NCI-H2227 (cell line): ENCODE measurements around the gene ADD1.

Experiments used
- DNase-seq: peaks from one replicate; lab custom pipeline; 2025; ENCODE audit not compliant: unreplicated experiment; lab: John Stamatoyannopoulos, UW

The ADD1 gene

DNA sequence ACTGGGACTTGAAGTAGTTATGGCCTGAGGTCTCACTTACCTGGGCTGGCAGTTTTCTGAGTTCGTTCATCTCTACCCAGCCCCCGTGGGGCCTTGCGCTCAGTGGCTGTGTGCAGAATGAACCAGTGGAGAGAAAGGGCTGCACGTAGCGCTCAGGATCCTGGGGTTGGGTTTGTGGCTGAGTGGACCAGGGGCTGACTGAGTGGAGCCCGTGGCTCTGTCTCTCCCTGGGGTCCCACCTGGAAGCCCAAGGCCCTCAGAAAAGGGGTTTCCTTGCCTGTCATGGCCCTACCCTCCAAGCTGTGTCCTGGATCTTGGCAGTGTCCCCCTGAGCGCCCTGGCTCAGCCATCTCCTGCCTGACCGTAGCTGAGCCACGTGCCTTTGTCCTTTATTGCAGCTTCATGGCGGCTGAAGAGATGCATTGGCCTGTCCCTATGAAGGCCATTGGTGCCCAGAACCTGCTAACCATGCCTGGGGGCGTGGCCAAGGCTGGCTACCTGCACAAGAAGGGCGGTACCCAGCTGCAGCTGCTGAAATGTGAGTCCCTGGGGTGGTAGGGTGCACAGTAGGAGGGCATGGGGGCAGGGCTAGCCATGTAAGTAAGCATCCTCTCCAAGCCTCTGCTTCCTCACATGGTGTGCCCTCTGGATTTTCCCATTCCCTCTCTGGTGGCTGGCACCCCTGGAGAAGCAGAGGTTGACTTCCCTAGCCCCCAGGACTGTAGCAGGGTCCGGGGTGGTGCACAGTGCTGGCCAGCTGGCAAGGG is 23.2 kb upstream of the ADD1 start:
- no peak for DNase-seq

DNA sequence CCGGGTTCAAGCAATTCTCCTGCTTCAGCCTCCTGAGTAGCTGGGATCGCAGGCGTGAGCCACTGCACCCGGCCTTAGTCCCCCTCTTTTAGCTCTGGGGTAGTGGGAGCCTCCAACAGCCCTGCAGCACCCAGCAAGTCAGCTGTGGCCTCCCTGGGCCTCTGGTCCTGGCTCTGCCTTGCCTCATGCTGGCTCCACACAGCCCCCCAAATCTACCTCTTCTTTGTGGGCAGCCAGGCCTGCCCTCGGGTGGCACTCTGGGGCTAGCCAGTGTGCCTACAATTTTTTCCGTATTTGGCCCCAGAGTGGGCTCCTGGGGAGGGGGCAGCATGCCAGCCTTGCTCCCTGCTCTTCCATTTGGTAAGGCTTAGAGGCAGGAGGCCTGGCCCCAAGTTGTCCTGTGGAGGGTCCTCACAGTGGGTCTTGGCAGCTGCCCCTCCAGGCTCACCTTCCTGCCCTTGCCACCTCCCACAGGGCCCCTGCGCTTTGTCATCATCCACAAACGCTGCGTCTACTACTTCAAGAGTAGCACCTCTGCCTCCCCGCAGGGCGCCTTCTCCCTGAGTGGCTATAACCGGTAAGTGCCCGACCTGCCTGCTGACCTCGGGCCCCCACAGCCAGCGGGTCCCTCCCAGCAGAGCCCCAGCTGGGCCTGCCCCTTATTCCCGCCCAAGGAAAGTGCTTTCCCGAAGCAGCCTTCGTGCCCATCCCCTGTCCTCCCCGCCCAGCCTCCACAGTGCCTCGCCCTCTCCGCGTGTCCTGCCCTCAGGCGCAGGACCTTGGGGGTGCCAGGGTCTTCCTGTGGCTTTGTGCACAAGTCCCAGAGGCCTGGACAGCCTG is 21.0 kb upstream of the ADD1 start:
- no peak for DNase-seq

- no peak for DNase-seq
Observed at GRCh38 chr4:2823301-2823670, 20.4 kb upstream of the ADD1 start.

- DNase-seq, result no peak
Observed at GRCh38 chr4:2823671-2824328, 19.8 kb upstream of the ADD1 start.

- no peak for DNase-seq
Observed at GRCh38 chr4:2824329-2824835, 19.3 kb upstream of the ADD1 start.

- no peak for DNase-seq
Observed at GRCh38 chr4:2824836-2825381, 18.7 kb upstream of the ADD1 start.

DNA sequence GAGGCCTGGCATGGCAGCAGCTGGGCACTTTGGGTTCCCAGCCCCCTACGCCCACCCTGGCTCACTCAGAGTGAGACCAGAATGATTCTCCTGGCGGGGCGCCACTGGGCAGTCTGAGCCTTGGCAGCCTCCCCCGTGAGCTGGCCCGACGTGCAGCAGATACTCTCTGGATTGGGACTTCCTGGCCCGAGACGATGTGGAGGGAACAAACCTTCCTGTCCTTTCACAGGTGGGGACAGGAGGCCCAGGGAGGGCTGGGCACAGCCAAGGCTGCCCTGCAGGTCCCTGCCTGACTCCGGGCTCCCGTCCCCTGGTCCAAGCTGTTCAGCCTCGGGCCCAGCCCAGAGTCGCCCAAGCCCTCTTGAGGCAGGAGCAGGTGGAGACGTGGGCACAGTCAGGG is 17.9 kb upstream of the ADD1 start:
- no peak for DNase-seq

- DNase-seq, result no peak
Observed at GRCh38 chr4:2827071-2827873, 16.4 kb upstream of the ADD1 start.

DNA sequence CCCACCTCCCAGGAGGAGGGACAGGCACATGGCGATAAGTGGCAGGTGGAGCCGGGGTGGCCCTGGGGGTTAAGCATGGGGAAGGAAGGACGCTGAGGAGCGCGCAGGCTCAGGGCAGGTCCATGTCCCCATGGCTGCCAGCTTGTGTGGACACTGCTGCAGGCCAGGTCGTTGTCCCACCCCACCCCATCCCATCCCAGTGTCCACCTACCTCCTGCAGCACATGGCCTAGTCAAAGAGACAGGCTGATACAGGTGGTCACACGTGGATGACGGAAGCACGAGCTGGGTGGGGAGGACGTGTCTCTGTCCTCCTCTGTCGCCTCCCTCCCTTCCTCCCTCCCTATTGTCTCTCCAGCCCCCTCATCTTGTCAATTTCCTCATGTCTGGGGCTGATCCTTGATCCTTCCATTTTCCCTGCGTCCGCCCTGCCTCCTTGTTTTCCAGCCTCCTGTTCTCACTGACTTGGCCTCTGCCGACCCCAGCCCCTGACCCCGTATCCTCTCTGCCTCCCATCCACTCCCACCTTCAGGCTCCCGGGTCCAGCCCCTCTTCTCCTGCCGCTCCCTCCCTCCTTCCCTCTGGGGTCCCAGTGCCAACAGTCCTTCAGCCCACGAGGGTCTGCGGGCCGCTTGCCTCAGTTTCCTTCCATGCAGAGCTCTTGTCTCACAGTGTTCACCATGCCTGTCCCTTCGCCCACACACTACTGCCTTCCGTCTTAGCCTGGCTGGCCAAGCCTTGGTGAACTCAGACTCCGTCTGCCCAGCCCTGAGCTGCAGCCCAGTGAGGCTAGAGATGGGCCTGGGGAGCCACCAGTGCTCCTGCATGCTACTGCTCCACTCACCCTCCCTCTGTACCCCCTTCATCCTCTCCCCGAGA is 15.5 kb upstream of the ADD1 start:
- no peak for DNase-seq

DNA sequence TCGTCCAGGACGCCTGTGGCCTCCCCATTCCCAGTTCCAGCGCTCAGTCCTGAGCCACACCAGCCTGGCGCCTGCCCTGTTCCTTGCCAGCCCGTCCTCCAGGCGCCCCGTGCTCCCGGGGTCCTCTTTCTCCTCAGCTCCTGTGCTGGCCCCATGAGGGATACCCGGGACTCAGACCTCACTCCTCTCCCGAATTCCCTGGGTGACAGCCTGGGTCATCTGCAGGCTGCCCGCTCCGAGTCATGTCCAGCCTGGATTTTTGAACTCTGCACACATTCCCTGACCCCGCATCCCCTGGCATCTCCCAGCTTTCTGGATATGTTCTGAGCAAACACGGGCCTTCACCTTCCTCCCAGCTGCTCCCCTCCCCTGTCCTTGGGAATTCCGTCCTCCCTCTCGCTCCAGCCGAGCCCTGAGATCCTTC is 14.9 kb upstream of the ADD1 start:
- DNase-seq, result no peak

DNA sequence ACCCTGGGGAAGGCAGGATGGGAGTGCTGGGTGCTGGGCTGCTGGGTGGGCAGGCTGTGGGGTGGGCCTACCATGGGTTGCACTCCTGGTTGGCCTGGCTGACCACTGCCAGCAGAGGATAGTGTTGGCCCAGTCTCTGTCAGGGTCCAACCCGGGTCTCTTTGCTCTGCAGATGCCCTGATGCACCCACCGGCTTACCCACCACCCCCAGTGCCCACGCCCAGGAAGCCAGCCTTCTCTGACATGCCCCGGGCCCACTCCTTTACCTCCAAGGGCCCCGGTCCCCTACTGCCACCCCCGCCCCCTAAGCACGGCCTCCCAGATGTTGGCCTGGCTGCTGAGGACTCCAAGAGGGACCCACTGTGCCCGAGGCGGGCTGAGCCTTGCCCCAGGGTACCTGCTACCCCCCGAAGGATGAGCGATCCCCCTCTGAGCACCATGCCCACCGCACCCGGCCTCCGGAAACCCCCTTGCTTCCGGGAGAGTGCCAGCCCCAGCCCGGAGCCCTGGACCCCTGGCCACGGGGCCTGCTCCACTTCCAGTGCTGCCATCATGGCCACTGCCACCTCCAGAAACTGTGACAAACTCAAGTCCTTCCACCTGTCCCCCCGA is 14.2 kb upstream of the ADD1 start:
- DNase-seq, result no peak

DNA sequence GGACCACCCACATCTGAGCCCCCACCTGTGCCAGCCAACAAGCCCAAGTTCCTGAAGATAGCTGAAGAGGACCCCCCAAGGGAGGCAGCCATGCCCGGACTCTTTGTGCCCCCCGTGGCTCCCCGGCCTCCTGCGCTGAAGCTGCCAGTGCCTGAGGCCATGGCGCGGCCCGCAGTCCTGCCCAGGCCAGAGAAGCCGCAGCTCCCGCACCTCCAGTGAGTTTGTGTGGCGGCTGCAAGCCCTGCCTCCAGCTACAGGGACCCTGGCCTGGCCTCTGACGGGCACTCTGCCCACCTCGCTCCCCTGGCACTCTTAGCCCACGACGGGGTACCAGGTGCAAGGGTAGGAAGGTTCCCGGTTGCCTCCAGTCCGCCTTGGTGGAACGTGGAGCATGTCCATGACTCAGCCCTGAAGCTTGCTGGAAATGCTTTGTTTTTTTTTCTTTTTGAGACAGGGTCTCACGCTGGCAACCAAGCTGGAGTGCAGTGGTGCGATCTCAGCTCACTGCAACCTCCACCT is 13.7 kb upstream of the ADD1 start:
- DNase-seq, result no peak

GRCh38 chr4:2830632-2831610 is 12.7 kb upstream of the ADD1 start:
- no peak for DNase-seq

DNA sequence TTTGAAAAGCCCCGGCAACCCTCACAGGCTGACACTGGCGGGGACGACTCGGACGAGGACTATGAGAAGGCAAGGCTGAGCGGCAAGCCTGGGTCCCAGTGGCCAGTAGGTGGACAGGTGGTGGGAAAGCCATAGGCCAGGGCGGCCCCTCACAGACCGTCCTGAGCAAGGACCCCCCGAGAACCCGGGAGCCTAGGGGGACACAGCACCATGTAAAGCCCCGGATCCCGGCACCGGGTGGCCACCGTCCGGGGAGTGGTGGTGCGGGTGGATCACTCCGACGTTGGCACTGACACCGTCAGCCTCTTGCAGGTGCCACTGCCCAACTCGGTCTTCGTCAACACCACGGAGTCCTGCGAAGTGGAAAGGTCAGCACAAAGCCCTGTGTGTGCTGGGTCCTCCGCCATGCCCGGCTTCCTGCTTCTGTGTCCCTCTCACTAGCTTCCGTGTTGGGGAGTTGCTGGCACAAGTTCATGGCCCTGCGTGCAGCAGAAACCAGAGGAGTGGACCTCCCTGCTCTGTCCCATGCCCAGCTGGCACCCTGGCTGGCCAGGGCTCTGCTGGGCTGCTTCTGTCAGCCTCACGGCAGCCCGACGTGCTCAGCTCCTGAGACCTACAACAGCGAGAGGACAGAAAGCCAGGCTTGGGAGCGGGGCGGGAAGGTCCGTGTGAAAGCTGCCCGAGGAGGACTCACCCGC is 11.9 kb upstream of the ADD1 start:
- no peak for DNase-seq

DNA sequence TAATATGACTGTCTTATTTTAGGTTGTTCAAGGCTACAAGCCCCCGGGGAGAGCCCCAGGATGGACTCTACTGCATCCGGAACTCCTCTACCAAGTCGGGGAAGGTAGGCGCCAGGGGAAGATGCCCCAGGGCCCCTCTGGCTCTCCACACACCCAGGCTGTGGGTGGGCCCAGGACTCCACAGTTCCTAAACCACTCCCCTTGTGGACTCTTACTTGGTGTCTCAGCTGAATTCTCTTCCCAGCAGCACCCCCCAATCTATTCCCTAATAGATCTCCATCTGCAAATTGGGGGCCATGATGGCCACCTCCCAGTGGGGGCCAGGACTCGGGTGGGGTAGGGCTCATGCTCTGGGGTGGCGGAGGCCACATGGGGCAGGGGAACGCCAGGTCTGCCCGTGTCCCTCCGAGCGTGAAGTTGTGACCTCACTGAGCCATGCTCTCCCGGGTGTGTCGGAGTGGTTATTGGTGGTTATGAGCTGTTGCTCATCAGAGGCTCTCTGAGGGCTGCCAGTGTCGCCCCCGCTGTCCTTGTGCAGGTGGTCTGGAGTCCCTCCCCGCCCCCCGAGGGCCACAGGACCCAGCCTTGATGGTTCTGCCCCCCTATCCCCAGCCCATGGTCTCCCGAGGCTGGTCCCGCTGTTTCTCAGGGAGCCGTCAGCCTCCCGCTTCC is 11.2 kb upstream of the ADD1 start:
- DNase-seq, result no peak

DNA sequence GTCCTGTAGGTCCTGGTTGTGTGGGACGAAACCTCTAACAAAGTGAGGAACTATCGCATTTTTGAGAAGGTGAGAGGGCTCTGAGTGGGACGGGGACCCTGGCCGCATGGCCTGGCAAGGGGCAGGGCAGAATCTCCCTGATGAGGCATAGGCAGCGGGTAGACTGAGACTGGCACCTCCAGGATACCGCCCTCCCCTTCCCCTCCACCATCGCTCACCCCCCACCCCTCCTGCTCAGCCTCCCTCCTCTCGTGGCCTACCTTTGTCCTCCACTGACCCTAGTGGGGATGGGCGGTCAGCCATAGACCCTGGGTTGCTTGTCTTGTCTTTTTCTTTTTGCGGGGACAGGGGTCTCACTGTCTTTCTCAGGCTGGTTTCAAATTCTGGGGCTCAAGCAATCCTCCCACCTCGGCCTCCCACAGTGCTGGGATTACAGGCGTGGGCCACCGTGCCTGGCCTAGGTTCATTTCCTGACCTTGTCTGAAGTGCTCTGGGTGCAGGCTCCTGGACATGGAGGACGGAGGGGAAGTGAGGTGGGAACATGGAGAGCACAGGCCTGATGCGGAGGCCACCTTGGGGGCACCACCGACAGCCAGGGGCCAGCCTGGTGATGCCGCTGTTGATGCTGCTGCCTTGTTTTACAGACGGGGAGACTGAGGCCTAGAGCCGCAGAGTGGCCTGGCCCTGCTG is 10.5 kb upstream of the ADD1 start:
- DNase-seq, result no peak
